B cell (primary cell): ENCODE measurements around the gene PLA2G6. TPM values are rescaled to one million over a fixed set of nuclear protein-coding genes. Genes with fewer than 3 reads are reported as not detected.

Experiments used
- ATAC-seq: fragments of 200-7000 bp; cut with Tn5 transposase; one replicate; pipeline ENCODE4 v1.10.0; 2021; ENCODE audit warnings: low read depth, mild to moderate bottlenecking, moderate number of reproducible peaks, moderate library complexity
- CTCF ChIA-PET: fragments of 350-600 bp; sonication (Branson Sonifier 250); formaldehyde crosslinking; loops from one replicate; lab custom pipeline; 2021; ENCODE audit warnings: antibody characterized with exemption, inconsistent platforms; lab: Charles Lee
- POLR2A ChIA-PET: fragments of 350-600 bp; sonication (Branson Sonifier 250); formaldehyde crosslinking; loops from one replicate; lab custom pipeline; 2021; ENCODE audit warnings: antibody characterized with exemption; lab: Charles Lee
- DNase-seq: peaks from one replicate; pipeline ENCODE4 v3.0.0; 2013
- H2AFZ ChIP-seq: 2 replicates; pipeline ENCODE4 v1.6.1; 2012; ENCODE audit warnings: mild to moderate bottlenecking, low read depth, low read length; ENCODE audit not compliant: insufficient read depth, poor library complexity, severe bottlenecking
- H3K27ac ChIP-seq, 2 donors: 1 replicate in 1 of 2; 2 replicates in 1 of 2; pipeline ENCODE4 v1.5.1; 2012 to 2013; ENCODE audit warnings: low read length in 2 of 2, mild to moderate bottlenecking in 2 of 2, moderate library complexity in 1 of 2
- H3K27me3 ChIP-seq, 4 experiments: fragments of 200-600 bp in 1 of 4; sonication (generic) in 1 of 4; replicated peaks in 1 of 4; 1 replicate in 2 of 4; 2 replicates in 2 of 4; pipeline versions ENCODE4 v1.6.1 to v1.7.0; 2013 to 2016; ENCODE audit warnings: low read length in 3 of 4, mild to moderate bottlenecking in 2 of 4, mixed read lengths in 1 of 4, moderate library complexity in 1 of 4; ENCODE audit not compliant: insufficient read depth in 4 of 4, control insufficient read depth in 3 of 4; ENCODE audit errors: control extremely low read depth in 1 of 4
- H3K36me3 ChIP-seq, 2 experiments: replicated peaks in 1 of 2; 1 replicate in 1 of 2; 2 replicates in 1 of 2; pipeline versions ENCODE4 v1.6.1 to v1.7.1; 2013; ENCODE audit warnings: low read length in 1 of 2; ENCODE audit not compliant: insufficient read depth in 2 of 2, control insufficient read depth in 1 of 2; ENCODE audit errors: control extremely low read depth in 1 of 2, extremely low read depth in 1 of 2
- H3K4me1 ChIP-seq, 2 donors: fragments of 200-600 bp in 1 of 2; sonication (generic) in 1 of 2; 1 replicate in 1 of 2; 2 replicates in 1 of 2; pipeline versions ENCODE4 v1.5.1 to v1.6.1; 2013 to 2017; ENCODE audit warnings: low read length in 2 of 2; ENCODE audit not compliant: control insufficient read depth in 2 of 2, insufficient read depth in 2 of 2
- H3K4me2 ChIP-seq: replicated peaks from 2 replicates; pipeline ENCODE3; 2012; ENCODE audit warnings: mild to moderate bottlenecking, low read depth, low read length; ENCODE audit not compliant: poor library complexity, severe bottlenecking
- H3K4me3 ChIP-seq, 5 experiments: fragments of 200-600 bp in 1 of 5; sonication (generic) in 1 of 5; 1 replicate in 3 of 5; 2 replicates in 2 of 5; pipeline versions ENCODE4 v1.5.1 to v1.7.0; 2011 to 2016; ENCODE audit warnings: low read length in 4 of 5, mild to moderate bottlenecking in 4 of 5, low read depth in 2 of 5, control low read depth in 1 of 5, moderate library complexity in 1 of 5; ENCODE audit not compliant: insufficient read depth in 1 of 5; ENCODE audit errors: control extremely low read depth in 1 of 5, extremely low read depth in 1 of 5
- H3K79me2 ChIP-seq: fragments of 200-600 bp; sonication (generic); one replicate; pipeline ENCODE4 v1.6.0; 2016; ENCODE audit warnings: low read length; ENCODE audit not compliant: control insufficient read depth, insufficient read depth
- H3K9ac ChIP-seq: fragments of 200-600 bp; sonication (generic); 2 replicates; pipeline ENCODE4 v1.6.1; 2017; ENCODE audit warnings: mild to moderate bottlenecking, low read length, moderate library complexity
- H3K9me3 ChIP-seq, 3 donors: one replicate each; pipeline versions ENCODE4 v1.6.1 to v1.7.1; 2013; ENCODE audit warnings: low read length in 2 of 3; ENCODE audit not compliant: control insufficient read depth in 2 of 3, insufficient read depth in 1 of 3; ENCODE audit errors: control extremely low read depth in 1 of 3
- H4K20me1 ChIP-seq: 2 replicates; pipeline ENCODE4 v1.6.0; 2012; ENCODE audit warnings: mild to moderate bottlenecking, low read length; ENCODE audit not compliant: insufficient read depth, control insufficient read depth, poor library complexity, severe bottlenecking
- H3K27ac Mint-ChIP-seq: one replicate; pipeline ENCODE4 v1.8.0; 2021; ENCODE audit warnings: mixed read lengths
- H3K27me3 Mint-ChIP-seq: one replicate; pipeline ENCODE4 v1.8.0; 2021; ENCODE audit warnings: mixed read lengths
- H3K4me1 Mint-ChIP-seq: one replicate; pipeline ENCODE4 v1.8.0; 2021; ENCODE audit warnings: mixed read lengths
- H3K4me3 Mint-ChIP-seq: one replicate; pipeline ENCODE4 v1.8.0; 2021; ENCODE audit warnings: mixed read lengths
- H3K9me3 Mint-ChIP-seq: one replicate; pipeline ENCODE4 v1.8.0; 2022; ENCODE audit warnings: mixed read lengths; ENCODE audit not compliant: insufficient read depth
- EZH2 ChIP-seq: IDR thresholded peaks from 2 replicates; pipeline ENCODE4 v1.6.1; 2012; ENCODE audit warnings: borderline replicate concordance, low read depth, mild to moderate bottlenecking, moderate library complexity, low read length; ENCODE audit not compliant: insufficient read depth, poor library complexity, severe bottlenecking
- WGBS: methylation state at CpG from one replicate; pipeline ENCODE4 v1.1.5; 2013; ENCODE audit warnings: missing lambda C conversion rate; ENCODE audit not compliant: insufficient coverage; 5-methylcytosine and 5-hydroxymethylcytosine counted together
- intact Hi-C: fragments of 100-400 bp; cut with micrococcal nuclease; formaldehyde crosslinking; loops from one replicate; pipeline ENCODE4 v1.10.0; 2022
- polyA plus RNA-seq: library from polyadenylated mRNA; depleted of rRNA; stranded (reverse); fragments of >200 nt; gene quantifications from 2 replicates; pipeline ENCODE4 v1.2.3, GENCODE V29; 2012
- total RNA-seq, 2 donors: library from RNA; stranded (reverse); fragments of 120-200 nt in 1 of 2; gene quantifications; 1 replicate in 1 of 2; 2 replicates in 1 of 2; pipeline versions ENCODE4 v1.2.3 to v1.2.4, GENCODE V29; 2013 to 2022
- TF ChIP-seq, protein P1 (sequence below): fragments of 200-600 bp; IDR thresholded peaks from one replicate; pipeline ENCODE4 v1.8.0; 2022; ENCODE audit warnings: antibody characterized with exemption, mild to moderate bottlenecking

PLA2G6 gene
- total and polyA plus RNA-seq, 2 donors (not counting 1 experiment from before 2014, with no cell fraction given): 125 to 148 TPM

DNA sequence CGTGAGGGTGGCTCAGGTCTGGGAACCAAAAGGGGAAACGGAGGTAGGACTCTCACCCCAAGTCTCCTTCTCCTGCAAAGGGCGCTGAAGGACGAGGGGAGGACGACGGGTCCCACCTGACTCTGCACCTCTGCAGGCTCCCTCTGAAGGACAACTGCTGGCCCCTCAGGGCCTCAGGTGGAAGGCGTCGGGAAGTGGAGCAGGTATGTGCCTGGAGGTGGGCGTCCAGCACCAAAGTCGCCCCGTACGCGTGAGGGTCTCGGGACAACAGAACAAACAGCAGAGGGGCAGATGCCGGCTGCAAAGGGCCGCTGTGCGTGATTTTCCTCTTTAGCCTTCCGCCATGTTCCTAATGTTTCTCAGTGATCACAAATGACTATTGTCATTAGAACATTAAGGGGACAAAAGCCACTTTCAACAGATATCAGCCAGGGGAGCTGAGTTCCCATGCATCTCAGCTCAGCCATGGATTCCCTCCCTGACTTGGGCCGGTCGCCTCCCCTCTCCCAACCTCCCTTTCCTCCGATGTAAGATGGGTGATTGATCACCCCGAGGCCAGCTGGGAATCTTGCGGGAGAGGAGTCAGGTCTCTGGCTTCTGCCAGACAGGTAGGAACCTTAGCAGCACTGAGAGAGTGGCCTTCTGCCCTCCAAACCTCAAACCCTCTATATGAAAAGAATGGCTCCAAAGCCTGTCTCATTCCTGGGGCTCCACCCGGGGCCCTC is 98.5 kb downstream of the PLA2G6 start:
- Histone ChIP-seq H3K27me3 (peaks cover 0 to 42% (median 20%) of the 10 kb centered on the region in 4 experiments), H3K4me3 (no peak overlapping the region), H2AFZ (no peak overlapping the region), H3K4me1 (peaks cover 17 to 18% of the 10 kb centered on the region in 2 donors), H3K4me2 (peak overlapping the region; percentile 66), H3K79me2 (no peaks in the 10 kb centered on the region), H4K20me1 (no peaks in the 10 kb centered on the region), H3K36me3 (no peaks in the 10 kb centered on the region), H3K27ac (no peak overlapping the region), H3K9me3 (no peaks in the 10 kb centered on the region), H3K9ac (no peak overlapping the region)
- H3K4me3 Mint-ChIP-seq: no peak overlapping the region
- POLR2A ChIA-PET: no interaction called here
- peaks cover 26% of the 10 kb centered on the region for H3K27me3 Mint-ChIP-seq
- intact Hi-C loops: no loop called here
- ATAC-seq: no peak
- CTCF ChIA-PET: no interaction called here
- no peak for TF ChIP-seq EZH2
- TF ChIP-seq, protein P1, sequence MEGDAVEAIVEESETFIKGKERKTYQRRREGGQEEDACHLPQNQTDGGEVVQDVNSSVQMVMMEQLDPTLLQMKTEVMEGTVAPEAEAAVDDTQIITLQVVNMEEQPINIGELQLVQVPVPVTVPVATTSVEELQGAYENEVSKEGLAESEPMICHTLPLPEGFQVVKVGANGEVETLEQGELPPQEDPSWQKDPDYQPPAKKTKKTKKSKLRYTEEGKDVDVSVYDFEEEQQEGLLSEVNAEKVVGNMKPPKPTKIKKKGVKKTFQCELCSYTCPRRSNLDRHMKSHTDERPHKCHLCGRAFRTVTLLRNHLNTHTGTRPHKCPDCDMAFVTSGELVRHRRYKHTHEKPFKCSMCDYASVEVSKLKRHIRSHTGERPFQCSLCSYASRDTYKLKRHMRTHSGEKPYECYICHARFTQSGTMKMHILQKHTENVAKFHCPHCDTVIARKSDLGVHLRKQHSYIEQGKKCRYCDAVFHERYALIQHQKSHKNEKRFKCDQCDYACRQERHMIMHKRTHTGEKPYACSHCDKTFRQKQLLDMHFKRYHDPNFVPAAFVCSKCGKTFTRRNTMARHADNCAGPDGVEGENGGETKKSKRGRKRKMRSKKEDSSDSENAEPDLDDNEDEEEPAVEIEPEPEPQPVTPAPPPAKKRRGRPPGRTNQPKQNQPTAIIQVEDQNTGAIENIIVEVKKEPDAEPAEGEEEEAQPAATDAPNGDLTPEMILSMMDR: no peak
- no peak overlapping the region for H3K27ac Mint-ChIP-seq
- H3K4me1 Mint-ChIP-seq: peaks cover 5% of the 10 kb centered on the region
- no peak for DNase-seq
- WGBS: 72% methylated on average over 19 of the region's 24 CpGs
- H3K9me3 Mint-ChIP-seq: no peaks in the 10 kb centered on the region
